ENCODE data around the gene ORAI1.
A peak's percentile ranks its signal among the peaks of the same experiment; 100 is the strongest.

The ORAI1 gene

DNA sequence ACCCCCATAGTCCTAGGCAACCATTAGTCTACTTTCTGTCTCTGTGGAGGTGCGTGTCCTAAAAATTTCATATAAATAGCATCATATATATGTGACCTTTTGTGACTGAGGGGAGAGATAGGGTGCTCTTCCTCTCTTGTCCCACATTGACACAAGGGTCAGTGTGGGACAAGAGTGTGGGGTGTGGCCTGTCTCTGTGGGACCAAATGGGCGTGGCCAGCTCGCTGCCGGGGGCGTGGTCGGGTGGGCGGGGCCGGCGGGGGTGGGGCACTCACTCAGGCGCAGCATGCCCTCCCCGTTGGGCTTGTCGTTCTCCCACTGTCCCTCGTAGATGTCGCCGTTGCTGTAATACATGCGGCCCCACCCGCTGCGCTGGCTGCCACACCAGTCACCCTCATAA lies 27.7 kb downstream of the ORAI1 start:
- Histone ChIP-seq H3K4me3 (ENCODE audit: low read depth, low read length) (no peak overlapping the region), H3K9me3 (ENCODE audit: control insufficient read depth, insufficient read depth, low read depth, low read length) (no peaks in the 10 kb centered on the region), H3K27ac (ENCODE audit: extremely low read depth, low read depth, low read length) (no peak overlapping the region), H3K36me3 (ENCODE audit: control insufficient read depth in 2 of 2, insufficient read depth in 1 of 2, low read length in 2 of 2) (no peaks in the 10 kb centered on the region), H3K4me1 (ENCODE audit: control insufficient read depth, insufficient read depth, low read length) (no peaks in the 10 kb centered on the region)
- POLR2A ChIA-PET: no interaction called here
- peak; percentile 22; the same call in 1 of the 2 replicates for TF ChIP-seq SP3 (tag by site-specific recombination; IDR thresholded peaks at IDR 0.05)
- no peak for TF ChIP-seq ZNF302 (tag by site-specific recombination; IDR thresholded peaks at IDR 0.05; ENCODE audit: low read depth)
- TF ChIP-seq, protein P1, sequence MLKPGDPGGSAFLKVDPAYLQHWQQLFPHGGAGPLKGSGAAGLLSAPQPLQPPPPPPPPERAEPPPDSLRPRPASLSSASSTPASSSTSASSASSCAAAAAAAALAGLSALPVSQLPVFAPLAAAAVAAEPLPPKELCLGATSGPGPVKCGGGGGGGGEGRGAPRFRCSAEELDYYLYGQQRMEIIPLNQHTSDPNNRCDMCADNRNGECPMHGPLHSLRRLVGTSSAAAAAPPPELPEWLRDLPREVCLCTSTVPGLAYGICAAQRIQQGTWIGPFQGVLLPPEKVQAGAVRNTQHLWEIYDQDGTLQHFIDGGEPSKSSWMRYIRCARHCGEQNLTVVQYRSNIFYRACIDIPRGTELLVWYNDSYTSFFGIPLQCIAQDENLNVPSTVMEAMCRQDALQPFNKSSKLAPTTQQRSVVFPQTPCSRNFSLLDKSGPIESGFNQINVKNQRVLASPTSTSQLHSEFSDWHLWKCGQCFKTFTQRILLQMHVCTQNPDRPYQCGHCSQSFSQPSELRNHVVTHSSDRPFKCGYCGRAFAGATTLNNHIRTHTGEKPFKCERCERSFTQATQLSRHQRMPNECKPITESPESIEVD (tag by site-specific recombination; IDR thresholded peaks at IDR 0.05): no peak
- TF ChIP-seq ZNF184 (tag by site-specific recombination; IDR thresholded peaks at IDR 0.05): no peak
- no peak for TF ChIP-seq HOXA7 (CRISPR knock-in tag; IDR thresholded peaks at IDR 0.05; ENCODE audit: borderline replicate concordance)
- no peak for TF ChIP-seq KLF7 (tag by site-specific recombination; IDR thresholded peaks at IDR 0.05; ENCODE audit: borderline replicate concordance)
- no peak for TF ChIP-seq ZNF654 (tag by site-specific recombination; IDR thresholded peaks at IDR 0.05; ENCODE audit: low read depth)
- TF ChIP-seq GLIS1 (tag by site-specific recombination; IDR thresholded peaks at IDR 0.05): no peak
- peak; percentile 79 for TF ChIP-seq KLF9 (tag by site-specific recombination; IDR thresholded peaks at IDR 0.05; ENCODE audit: low read depth)
- TF ChIP-seq, protein P2, sequence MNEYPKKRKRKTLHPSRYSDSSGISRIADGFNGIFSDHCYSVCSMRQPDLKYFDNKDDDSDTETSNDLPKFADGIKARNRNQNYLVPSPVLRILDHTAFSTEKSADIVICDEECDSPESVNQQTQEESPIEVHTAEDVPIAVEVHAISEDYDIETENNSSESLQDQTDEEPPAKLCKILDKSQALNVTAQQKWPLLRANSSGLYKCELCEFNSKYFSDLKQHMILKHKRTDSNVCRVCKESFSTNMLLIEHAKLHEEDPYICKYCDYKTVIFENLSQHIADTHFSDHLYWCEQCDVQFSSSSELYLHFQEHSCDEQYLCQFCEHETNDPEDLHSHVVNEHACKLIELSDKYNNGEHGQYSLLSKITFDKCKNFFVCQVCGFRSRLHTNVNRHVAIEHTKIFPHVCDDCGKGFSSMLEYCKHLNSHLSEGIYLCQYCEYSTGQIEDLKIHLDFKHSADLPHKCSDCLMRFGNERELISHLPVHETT (tag by site-specific recombination; IDR thresholded peaks at IDR 0.05): no peak
- no peak for TF ChIP-seq WT1 (tag by site-specific recombination; IDR thresholded peaks at IDR 0.05)
- no peak for TF ChIP-seq SALL2 (tag by site-specific recombination; IDR thresholded peaks at IDR 0.05; ENCODE audit: borderline replicate concordance)
- TF ChIP-seq ZNF140 (tag by site-specific recombination; IDR thresholded peaks at IDR 0.05): no peak
- no peak for TF ChIP-seq ZXDB (tag by site-specific recombination; IDR thresholded peaks at IDR 0.05)
- TF ChIP-seq KLF8 (tag by site-specific recombination; IDR thresholded peaks at IDR 0.05): no peak
- TF ChIP-seq KLF1 (tag by site-specific recombination; IDR thresholded peaks at IDR 0.05): peak; percentile 74
- TF ChIP-seq KLF10 (tag by site-specific recombination; IDR thresholded peaks at IDR 0.05): 0 out of 2 replicates have a peak, but pooled peaks have one; percentile 13
- no peak for TF ChIP-seq ZSCAN23 (tag by site-specific recombination; IDR thresholded peaks at IDR 0.05)
- TF ChIP-seq, protein P3, sequence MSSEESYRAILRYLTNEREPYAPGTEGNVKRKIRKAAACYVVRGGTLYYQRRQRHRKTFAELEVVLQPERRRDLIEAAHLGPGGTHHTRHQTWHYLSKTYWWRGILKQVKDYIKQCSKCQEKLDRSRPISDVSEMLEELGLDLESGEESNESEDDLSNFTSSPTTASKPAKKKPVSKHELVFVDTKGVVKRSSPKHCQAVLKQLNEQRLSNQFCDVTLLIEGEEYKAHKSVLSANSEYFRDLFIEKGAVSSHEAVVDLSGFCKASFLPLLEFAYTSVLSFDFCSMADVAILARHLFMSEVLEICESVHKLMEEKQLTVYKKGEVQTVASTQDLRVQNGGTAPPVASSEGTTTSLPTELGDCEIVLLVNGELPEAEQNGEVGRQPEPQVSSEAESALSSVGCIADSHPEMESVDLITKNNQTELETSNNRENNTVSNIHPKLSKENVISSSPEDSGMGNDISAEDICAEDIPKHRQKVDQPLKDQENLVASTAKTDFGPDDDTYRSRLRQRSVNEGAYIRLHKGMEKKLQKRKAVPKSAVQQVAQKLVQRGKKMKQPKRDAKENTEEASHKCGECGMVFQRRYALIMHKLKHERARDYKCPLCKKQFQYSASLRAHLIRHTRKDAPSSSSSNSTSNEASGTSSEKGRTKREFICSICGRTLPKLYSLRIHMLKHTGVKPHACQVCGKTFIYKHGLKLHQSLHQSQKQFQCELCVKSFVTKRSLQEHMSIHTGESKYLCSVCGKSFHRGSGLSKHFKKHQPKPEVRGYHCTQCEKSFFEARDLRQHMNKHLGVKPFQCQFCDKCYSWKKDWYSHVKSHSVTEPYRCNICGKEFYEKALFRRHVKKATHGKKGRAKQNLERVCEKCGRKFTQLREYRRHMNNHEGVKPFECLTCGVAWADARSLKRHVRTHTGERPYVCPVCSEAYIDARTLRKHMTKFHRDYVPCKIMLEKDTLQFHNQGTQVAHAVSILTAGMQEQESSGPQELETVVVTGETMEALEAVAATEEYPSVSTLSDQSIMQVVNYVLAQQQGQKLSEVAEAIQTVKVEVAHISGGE (tag by site-specific recombination; conservative IDR thresholded peaks at IDR 0.05; ENCODE audit: low read depth): no peak
- TF ChIP-seq, protein P4, sequence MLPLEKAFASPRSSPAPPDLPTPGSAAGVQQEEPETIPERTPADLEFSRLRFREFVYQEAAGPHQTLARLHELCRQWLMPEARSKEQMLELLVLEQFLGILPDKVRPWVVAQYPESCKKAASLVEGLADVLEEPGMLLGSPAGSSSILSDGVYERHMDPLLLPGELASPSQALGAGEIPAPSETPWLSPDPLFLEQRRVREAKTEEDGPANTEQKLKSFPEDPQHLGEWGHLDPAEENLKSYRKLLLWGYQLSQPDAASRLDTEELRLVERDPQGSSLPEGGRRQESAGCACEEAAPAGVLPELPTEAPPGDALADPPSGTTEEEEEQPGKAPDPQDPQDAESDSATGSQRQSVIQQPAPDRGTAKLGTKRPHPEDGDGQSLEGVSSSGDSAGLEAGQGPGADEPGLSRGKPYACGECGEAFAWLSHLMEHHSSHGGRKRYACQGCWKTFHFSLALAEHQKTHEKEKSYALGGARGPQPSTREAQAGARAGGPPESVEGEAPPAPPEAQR (tag by site-specific recombination; IDR thresholded peaks at IDR 0.05): no peak
- no peak for TF ChIP-seq ZNF658 (tag by site-specific recombination; IDR thresholded peaks at IDR 0.05)
- no peak for TF ChIP-seq ZBTB21 (tag by site-specific recombination; IDR thresholded peaks at IDR 0.05)
- CTCF ChIA-PET: interaction anchor here (1.0 kb wide), 1 partner anchor 52 kb away, joined by 4 read pairs; no protein-coding TSS in a partner anchor

All from HEK293 (cell line).